Stimulated activated CD4-positive, alpha-beta T cell treated with anti-CD3 and anti-CD28 coated beads, Interleukin-2, amount 100 ng/mL, for 24 hours (primary cell): ENCODE results near the gene LHX5.

ENCODE experiments used
- DNase-seq, 2 donors: peaks; one replicate each; pipeline ENCODE4 v3.0.0-alpha.2; 2020

LHX5 gene

DNA sequence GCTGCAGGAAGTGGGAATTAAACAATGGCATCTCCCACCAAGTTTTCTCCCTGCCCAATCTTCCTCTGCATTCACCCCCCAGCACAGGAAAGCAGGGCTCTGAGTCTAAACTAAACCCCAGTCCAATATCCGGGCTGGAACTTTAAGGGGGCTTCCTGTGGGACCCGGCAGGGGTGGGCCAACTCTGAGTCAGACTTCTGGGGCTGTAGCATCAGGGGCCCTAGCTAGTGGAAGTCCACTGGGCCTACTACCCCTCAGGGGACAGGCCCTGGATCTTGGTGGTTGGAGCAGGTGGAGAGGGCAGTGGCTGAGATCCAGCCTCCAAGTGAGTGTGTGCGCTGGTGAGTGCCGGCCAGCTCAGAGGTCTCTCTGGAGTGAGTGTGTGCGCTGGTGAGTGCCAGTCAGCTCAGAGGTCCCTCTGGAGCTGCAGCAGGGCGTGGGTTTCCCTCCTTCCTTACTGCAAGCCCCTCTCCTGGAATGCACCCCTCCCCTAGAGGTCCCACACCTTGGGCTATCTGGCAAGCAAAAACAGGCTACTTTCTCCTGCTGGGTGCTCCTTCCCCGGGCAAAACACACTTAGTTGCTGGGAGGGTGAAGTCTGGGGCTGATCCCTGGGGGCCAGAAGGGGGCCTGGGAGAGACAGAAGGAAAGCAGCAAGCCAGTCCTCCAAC lies 5.6 kb upstream of the LHX5 start:
- no peak for DNase-seq

DNA sequence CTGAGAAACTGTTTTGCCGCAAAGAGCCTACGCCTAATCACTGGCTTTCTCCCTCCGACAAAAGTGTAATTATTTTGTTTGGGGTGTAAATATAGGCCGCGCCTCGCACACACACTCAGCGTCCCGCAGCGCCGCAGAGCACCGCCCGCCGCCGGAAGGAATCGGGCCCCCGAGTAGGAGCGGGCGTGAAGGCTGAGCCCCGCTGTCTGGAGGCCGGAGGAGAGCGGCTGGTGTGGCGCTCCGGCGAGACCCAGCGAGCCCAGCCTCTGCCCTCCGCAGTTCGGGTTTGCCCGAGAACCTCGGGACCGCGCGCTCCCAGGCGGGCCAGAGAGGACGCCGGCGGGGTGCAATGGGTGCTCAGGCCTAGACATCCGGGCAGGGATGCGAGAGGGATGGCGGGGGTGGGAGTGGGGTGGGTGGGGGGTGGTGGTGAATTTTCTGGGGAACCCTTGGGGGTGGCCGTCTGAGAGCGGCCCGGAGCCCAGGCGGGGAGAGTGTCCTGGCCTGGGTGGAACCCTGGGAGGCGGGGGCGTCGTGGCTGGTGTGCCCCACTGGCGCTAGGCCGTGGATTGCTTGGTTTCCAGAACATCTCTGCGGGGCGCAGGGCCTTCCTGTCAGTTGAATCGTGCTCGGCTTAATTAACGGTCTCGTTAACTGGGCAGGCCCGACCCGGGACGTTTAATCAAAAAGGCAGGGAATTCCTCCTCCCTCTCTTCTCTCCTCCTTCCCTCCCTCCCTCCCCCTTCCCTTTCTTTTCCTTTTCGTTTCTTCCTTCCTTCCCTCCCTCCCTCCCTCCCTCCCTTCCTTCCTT lies 4.7 kb upstream of the LHX5 start:
- no peak for DNase-seq

DNA sequence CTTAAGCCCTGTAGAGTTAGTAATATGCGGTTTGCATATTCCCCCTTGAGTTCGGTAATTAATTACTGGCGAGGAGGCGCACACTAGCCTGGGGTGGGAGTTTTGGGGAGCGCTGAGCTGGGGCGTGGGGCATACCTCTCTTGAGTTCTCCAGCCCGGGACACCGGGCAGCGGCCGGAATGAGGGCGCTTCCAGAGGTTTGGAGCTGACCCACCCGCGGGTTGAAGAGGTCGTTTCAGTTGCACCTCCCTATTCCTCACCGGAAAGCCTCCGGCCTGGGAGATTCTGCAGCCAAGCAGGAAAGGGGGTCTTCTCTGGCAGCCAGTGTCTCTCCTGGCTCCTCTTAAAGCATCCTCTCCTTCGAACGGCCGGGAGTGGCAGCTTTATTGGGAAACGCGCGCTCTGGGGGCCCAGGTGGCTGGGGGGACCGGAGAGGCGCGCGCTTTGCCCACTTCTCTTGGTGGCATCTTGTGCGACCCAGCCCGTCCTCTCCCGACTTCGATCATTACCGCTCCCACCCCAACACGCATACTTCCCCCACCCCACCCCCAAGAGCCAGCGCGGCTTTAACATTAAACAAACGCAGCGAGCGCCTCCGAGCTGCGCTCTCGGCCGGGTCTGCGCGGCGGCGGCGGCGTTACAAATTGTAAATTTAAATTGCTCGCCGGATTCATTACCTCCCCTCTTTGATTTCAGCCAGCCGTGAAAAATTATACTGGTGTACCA lies 3.9 kb upstream of the LHX5 start:
- DNase-seq = no peak

DNA sequence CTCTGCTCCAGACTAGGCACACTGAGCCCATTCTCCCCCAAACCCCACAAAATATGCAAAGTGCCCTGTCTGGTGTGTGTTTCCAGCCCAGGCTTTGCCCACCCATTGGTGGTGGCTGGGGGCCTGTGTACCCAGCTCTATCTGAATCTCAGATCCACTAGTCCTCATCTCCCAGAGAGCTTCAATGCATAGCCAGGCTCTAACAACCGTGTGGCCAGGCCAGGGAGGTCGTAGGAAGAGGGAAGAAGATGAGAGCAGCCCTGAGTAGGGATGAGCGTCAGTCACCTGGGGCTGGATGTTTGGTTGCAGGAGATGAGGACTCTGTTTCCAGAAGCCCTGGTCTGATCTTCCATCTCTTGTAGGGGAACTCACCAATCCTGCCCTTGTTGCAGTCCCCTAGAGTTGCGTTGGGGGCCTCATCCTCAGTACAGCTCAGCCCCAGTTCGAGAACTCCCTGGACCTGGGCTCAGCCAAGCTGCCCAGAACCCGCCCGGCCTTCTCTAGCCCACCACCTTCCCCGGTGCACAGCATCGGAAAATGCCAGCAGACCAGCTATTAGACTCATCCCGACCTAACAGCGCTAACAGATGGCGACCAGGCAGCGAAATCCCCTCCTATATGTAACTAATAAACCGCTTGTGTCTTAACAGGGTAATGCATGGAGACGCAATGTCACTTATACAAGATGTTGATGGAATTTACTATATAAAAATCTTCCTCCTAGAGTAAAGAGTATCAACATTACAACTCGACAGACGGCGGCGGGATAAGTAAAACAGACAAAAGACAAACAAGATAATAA lies 3.2 kb upstream of the LHX5 start:
- no peak for DNase-seq

DNA sequence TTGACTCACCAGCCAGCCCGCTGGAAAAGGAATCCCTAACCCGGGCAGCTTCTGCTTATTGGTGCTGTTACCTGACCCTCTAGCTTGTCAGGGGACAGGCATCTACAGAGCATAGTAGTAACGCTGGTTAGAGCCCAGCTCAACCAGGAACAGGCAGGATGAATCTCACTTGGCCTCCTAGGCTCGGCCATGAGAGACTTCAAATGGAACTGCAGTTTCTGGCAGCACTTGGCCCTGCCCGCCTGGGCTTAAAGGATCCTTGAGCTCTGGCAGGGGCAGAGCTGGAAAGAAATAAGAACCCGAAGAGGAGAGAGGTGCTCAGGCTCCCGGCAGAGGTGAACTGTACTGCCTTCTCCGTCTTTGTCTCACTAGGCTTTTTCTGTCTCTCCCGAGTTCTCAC lies 2.3 kb upstream of the LHX5 start:
- no peak for DNase-seq

DNA sequence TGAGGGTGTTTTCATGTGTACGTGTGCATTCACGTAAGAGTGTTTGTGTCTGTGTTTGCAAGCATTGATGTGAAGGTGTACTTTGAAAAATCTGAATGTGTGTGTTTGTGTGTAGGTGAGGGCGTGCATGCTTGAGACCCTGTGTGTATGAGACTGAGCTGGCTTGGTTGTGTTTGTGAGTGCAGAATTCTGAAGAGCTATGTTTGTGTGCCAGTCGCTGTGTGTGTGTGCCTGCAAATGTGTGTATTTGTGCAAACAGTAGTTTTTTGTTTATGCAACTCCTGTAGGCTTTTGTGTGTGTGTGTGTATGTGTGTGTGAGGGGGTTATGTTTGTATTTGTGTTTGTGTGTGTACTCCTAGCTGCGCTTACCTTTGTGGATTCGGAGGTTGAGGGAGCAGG lies 1.7 kb upstream of the LHX5 start:
- no peak for DNase-seq

DNA sequence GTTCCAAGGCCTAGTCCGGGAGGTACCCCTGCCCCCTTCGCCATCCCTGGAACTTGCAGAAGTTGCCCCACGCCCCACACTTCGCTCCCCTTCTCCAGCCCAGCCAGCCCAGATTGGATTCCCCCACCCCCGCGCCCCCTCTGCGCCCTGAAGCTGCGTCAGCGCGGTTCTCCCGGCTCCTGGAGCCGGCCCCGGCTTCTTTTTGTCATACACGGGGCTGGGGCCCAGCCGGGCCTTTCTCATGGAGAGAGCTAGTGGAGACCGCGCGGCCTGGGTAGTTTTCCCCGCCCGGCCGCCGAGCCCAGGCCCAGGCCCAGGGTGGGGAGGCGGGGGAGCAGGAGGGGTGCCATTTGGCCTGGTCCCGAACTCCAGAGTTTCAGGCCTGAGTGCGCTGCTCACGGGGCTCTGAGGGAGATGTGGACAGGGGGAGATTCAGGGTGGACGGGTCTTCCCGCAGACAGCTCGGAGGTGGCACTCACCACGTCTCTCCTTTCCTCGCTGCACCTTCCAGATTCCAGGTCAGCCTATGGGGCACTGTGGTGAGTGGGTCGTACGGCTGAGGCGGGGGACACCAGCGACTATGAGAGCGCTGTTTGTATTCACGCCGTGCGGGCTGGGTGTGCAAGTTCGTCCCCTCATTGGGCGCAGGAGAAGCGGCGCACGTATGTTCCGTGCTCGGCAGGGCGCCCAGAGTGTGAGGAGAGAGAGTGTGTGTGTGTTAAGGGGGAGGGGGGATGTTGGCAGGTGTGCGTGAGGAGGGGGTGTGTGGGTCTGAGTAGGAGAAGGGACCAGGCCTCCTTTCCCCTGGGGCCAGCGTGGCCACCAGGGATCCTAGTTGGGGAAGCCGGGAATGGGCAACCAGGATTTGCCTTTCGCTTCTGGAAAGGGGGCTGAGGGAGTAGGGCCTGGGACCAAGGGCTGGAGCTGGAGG lies 785 bp upstream of the LHX5 start:
- no peak for DNase-seq

DNA sequence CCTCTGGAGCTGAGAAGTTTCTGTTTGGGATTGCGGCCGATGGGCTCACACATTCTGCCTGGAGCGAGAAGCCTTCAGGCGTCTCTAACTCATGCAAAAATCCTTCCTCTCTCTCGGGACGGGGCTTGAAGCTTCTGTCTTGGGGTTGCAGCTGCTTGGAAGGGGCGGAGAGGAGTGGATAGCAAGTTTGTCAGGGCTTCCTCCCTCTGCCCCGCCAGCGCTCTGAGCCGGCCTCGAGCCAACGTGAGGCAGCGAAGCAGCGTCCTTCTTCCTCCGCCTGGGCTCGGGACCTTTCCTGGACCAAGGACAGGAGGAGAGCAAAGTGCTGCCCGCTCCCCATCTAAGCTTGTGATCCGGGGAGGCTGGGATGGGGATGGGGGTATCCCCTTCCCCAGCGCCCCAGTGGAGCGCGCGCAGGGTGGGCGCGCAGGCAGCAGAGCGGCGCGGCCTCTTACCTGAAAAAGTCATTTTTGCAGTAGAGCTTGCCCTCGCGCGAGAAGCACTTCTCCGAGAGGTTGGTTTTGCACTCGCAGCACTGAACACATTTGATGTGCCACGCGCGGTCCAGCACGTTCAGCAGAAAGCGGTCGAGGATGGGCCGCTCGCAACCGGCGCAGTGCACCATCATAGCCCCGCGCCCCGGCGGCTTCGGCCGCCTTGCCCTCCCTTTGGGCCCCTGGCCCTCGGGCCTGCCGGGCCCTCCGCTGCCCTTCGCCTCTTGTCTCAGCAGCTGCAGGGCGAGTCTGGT lies 626 bp downstream of the LHX5 start:
- DNase-seq = no peak

DNA sequence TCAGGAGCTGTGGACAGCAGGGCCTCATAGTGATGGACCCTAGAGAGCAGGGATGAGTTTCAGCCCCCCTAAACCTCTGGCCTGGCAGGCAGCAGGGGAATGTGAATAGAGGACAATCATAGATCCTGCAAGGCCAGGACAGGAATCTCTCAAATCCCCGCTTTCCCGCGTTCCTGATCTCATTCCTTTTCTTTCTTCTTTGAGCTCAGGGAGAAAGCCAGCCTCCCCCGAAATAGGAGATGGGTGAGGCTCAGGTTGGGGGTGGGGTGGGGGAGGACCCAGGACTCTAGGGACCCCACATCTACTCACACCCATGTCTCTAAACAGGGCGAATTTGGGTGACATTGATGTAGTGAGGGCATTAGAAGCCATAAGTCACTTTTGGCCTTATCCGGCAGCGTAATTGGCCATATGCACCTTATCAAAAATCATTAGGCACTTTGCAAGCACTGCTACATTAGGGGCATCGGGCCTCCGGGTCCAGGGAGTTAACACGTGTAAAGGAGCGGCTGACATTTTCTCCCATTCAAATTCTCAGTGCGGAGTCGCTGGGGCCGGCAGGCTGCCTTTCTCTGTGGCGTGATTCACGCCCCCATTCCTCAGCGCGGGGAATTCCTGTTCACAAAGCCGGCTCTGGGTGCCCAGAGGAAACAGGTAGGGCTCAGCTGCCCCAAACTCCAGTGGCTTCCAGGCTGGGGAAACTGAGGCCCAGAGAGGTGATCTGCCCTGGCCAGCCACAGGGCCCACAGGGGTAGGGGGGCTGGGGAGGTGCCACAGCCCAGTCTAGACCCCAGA lies 1.5 kb downstream of the LHX5 start:
- DNase-seq = no peak

DNA sequence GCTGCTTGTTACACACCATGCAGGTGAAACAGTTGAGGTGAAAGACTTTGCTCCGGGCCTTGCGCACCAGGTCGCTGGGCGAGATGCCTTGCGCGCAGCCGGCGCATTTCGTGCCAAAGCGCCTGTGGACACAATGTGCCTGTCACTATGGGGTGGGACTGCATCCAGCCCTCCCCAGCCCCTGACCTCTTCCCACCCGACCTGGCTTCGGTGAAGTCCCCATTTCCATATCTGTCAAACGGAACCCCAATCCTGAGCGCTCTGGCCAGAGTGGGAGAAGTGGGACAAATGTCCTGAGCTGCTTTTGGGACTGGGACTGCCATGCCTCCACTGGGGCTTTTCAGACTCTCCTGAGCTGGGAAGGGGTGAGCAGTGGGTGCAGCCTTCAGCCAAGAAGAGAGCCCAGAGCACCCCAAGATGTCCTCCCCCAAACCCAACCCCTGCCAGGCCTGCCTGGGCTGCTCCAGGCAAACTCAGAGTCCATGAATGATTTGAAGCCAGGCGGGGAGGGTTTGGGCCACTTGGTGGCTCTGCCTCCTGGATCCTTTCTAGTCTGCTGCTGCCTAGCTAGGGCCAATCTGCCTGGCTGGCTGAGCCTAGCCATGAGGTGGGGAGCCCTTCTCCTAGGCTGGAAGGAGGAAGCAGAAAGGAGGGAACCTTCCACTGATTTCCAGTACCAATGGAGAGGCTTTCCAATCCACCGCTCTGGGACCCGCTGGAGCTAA lies 2.3 kb downstream of the LHX5 start:
- no peak for DNase-seq

DNA sequence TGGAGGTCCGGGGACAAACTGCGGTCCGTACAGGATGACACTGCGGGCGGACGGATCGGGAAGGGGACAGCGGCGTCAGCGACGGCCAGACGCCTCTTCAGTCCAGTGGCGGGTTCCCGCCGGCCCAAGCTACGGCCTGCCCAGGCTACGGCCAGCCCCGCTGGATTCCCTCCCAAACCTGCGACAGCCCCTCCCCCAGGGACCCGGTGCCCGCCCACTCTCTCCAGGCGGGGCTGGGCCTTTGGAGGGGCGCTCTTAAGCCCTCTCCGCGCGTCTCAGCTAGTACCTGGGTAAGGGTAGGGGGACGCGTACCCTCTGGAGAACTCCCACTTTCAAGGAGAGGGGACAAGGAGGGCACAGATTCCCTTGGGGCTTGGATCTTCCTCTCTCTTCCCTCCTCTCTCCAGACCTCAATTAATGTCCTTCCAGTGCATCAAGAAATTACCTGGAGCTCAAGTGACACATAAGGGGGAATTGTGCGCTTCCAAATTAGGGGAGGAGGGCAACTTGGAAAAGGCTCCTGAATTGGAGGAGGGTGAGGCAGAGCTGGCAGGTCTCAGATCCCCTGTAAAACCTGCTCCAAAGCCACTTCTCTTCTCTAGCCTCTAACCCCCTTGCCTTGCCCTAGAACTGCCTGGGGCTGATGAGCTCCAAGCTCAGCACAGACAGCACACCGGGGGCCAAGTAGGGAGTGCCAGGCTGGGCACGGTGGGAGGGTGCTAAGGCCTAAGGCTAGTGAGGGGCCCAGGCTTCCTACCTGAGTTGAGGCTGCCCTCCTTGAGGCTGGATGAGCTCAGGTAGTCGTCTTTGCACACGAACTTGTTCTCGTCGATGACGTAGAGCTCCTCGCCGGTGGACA lies 3.1 kb downstream of the LHX5 start:
- no peak for DNase-seq

DNA sequence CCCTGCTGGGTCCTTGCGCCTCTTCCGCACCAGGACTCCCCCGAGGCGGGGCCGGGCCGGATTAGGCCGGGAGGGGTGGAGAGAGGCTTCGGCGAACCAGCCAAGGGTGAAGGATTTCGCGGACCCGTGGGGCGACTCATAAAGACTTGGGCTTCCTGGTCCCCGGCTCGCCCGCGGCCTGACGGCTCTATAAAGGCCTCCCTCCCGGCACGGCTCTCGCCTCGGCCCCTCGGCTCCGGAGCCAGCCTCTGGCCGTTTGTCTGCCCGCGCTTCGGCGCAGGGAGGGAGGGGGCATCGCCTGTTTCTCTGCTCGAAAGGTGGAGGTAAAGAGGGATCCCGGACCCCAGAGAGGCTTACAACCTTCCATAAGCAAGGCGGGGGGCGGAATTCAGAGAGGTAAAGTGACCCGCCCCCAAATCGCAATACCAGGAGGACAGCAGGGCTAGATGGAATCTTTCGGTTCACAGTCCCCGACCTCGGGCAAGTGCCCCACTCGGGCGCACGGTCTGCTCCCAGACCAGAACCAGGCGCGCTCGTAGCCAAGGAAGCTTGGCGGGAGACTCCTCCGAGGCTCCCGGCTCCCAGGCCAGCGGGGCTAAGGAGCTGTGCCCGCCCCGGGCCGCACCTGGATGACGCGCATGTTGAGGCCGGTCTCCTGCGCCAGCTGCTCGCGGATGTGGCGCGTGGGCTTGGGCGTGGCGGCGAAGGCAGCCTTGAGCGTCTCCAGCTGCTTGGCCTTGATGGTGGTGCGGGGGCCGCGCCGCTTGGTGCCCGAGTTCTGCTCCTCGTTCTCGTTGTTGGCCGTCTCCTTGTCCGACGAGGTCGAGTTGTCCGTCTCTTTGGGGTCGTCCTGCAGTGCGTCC lies 3.9 kb downstream of the LHX5 start:
- no peak for DNase-seq

DNA sequence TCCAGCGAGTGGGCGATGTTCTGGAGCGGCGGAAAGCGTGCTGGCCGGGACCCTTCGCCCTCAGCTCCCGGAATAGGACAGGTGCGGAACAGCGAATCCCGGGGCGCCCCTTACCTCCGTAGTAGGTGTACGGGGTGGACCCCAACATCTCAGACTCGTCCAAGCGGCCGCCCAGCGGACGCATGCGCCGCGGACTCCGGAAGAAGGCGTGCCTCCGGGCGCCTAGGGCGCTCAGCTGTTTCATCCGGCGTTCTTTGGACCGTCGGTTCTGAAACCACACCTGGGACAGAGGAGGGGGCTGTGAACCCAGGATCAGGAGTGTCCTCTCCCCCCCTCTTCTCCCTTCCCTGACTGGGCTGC lies 4.5 kb downstream of the LHX5 start:
- DNase-seq = no peak

DNA sequence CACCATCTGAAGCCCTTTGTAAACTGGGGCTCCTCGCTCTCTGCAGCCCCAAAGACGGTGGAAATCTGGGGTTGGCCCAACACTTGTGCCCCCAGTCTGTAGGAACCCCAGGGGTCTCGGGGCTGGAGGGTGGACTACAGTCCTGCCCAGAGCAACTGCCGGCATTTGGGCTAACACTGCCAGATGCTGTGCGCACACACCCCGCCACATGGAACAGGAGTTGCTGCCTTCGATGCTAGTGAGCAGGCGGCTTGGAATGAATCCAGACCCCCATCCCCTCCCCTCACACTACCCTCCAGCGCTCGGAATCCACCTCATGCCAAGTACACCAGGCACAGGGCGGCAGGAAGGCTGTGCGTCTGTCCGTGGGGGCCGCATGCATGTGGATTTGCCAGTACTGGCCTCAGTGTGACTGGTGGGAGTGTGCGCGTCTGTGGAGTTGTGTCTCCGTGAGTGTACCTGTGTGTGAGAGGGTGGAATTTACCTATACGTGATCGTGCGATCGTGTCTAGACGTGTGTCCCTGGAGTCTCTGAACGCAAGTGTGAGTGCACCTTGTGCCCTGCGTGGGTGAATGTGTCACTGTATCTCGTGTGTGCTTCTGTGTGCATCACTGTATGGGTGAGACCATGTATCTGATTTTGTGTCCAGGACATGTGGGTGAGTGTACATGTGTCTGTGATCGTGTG lies 5.1 kb downstream of the LHX5 start:
- DNase-seq = no peak

DNA sequence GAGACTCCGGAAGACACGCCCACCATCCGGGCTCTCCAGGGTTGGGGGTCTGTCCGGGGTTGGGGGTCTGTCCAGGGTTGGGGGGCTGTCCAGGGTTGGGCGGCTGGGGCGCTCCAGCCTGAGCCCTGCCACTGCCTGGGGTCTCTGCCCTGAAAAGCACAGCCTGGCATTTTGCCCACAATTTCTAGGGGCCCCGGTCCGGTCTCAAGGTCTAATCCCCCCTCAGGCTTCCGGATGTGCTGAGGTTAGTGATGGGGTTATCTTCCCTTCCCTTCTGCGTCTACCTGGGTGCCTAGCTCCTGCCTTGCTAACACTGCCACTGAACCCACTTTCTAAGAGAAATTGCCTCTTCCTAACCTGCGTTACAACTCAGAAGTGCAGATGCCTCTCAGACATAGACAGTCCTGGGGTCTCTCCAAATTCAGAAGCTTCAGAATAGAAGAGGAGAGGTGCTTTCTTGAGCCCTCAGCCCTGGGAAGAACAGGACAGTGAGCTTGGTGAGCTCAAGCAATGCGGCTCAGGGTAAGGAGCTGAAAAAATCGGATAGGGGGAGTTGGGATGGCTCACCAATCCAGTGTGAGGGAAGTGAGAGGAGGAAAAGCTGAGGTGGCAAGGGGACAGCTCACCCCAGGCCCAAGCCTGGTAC lies 5.7 kb downstream of the LHX5 start:
- no peak for DNase-seq
